Measurements from ENCODE around the gene ZBTB20.

DNA sequence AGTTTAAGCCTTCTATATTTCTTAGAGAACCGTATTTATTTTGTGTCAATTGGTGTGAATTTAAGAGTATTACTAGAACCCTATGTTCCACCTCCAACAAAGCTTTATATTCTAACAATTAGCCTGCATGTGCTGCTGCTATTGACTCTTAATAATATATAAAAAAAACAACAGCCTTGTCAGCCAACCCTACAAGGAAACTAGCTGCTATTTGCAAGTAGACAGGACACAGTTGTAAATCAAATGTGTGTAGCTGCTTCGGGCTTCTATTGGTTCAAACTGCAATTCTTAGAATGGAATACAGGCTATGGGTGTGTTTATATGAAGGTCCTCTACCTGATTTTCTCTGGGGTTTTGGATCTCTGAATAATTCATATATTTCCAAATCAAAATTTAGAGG is 60.7 kb downstream of the ZBTB20 start:
- TF ChIP-seq, protein P1, sequence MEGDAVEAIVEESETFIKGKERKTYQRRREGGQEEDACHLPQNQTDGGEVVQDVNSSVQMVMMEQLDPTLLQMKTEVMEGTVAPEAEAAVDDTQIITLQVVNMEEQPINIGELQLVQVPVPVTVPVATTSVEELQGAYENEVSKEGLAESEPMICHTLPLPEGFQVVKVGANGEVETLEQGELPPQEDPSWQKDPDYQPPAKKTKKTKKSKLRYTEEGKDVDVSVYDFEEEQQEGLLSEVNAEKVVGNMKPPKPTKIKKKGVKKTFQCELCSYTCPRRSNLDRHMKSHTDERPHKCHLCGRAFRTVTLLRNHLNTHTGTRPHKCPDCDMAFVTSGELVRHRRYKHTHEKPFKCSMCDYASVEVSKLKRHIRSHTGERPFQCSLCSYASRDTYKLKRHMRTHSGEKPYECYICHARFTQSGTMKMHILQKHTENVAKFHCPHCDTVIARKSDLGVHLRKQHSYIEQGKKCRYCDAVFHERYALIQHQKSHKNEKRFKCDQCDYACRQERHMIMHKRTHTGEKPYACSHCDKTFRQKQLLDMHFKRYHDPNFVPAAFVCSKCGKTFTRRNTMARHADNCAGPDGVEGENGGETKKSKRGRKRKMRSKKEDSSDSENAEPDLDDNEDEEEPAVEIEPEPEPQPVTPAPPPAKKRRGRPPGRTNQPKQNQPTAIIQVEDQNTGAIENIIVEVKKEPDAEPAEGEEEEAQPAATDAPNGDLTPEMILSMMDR (conservative IDR thresholded peaks at IDR 0.05; ENCODE audit: low read depth, low read length), result no peak
- no peak for TF ChIP-seq EZH2phosphoT487 (IDR thresholded peaks at IDR 0.05; ENCODE audit: borderline replicate concordance, low read length)
- no peak for TF ChIP-seq EZH2 (IDR thresholded peaks at IDR 0.05; ENCODE audit: low read length, unreplicated experiment)

All from PC-3 (cell line).